HG02588 (cell line): ENCODE results near the gene AANAT.

Source experiments
- ATAC-seq: cut with Tn5 transposase; IDR thresholded peaks from one replicate; pipeline ENCODE4 v1.9.1; 2021; ENCODE audit warnings: mild to moderate bottlenecking, moderate library complexity; ENCODE audit not compliant: unreplicated experiment

The AANAT gene

GRCh38 chr17:76467366-76467765 lies at the start of gene AANAT:
Gene AANAT (plus strand): TSS chr17:76467603. CDS start chr17:76468747, 1,144 bp downstream.
- ATAC-seq: no peak

- no peak for ATAC-seq
Observed at GRCh38 chr17:76419576-76420260, 47.7 kb upstream of the AANAT start.

- ATAC-seq: no peak
Observed at GRCh38 chr17:76420356-76421043, 46.9 kb upstream of the AANAT start.

GRCh38 chr17:76421044-76421407 lies 46.4 kb upstream of the AANAT start:
- no peak for ATAC-seq

GRCh38 chr17:76422406-76422805 lies 45.0 kb upstream of the AANAT start:
- no peak for ATAC-seq

- ATAC-seq: no peak
Observed at GRCh38 chr17:76422860-76423259, 44.5 kb upstream of the AANAT start.

GRCh38 chr17:76426853-76427252 lies 40.5 kb upstream of the AANAT start:
- ATAC-seq: no peak

GRCh38 chr17:76427501-76428231 lies 39.7 kb upstream of the AANAT start:
- no peak for ATAC-seq

GRCh38 chr17:76428511-76428910 lies 38.9 kb upstream of the AANAT start:
- ATAC-seq: no peak

GRCh38 chr17:76431509-76431908 lies 35.9 kb upstream of the AANAT start:
- ATAC-seq: no peak

- ATAC-seq: no peak
Observed at GRCh38 chr17:76432004-76432403, 35.4 kb upstream of the AANAT start.

- ATAC-seq: no peak
Observed at GRCh38 chr17:76432712-76433336, 34.6 kb upstream of the AANAT start.

GRCh38 chr17:76433693-76434092 lies 33.7 kb upstream of the AANAT start:
- ATAC-seq: no peak

- no peak for ATAC-seq
Observed at GRCh38 chr17:76434870-76435269, 32.5 kb upstream of the AANAT start.

- ATAC-seq: no peak
Observed at GRCh38 chr17:76435751-76436150, 31.7 kb upstream of the AANAT start.

GRCh38 chr17:76437467-76438402 lies 29.7 kb upstream of the AANAT start:
- no peak for ATAC-seq

- no peak for ATAC-seq
Observed at GRCh38 chr17:76438906-76439305, 28.5 kb upstream of the AANAT start.

GRCh38 chr17:76439314-76439928 lies 28.0 kb upstream of the AANAT start:
- no peak for ATAC-seq

- ATAC-seq: no peak
Observed at GRCh38 chr17:76440751-76441362, 26.5 kb upstream of the AANAT start.
